ENCODE data around the gene GRIK4. TPM values are rescaled to one million over a fixed set of nuclear protein-coding genes. Genes with fewer than 3 reads are reported as not detected.

GRIK4 gene
- total RNA-seq, 2 experiments from 2014 or later = not detected

DNA sequence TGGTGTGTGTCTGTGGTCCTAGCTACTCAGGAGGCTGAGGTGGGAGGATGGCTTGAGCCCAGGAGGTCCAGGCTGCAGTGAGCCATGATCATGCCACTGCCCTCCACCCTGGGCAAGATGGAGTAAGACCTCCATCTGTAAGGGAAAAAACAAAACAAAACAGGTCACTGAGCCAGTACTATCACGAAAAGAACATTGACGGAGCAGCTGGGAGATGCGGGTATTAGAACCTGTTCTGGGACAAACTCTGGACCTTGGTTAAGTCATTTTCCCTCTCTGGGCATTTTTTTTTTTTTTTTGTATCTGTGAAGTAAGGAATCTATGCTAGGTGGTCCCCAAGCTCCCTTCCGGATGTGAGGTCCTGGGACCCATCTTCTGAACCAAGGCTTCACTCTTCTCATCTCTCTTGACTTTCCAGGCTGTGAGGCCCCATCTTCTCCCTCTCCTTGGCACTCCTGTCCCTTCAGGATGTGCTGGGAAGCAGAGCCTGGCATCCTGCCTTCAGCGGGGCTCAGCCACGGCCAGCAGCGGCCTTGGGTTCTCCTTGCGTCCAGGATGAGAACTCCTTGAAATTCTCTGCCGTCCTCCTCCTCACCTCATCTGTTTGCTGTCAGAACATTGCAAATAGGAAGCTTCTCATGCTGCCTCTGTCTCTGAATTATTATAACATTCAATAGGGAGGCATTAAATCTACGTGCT is 130.8 kb downstream of the GRIK4 start:
- Mint-ChIP-seq H3K4me3 (no peak overlapping the region), H3K9me3 (ENCODE audit: low read depth) (no peaks in the 10 kb centered on the region), H3K27ac (no peak overlapping the region), H3K36me3 (ENCODE audit: low read depth) (no peaks in the 10 kb centered on the region), H3K27me3 (peaks cover 16% of the 10 kb centered on the region), H3K4me1 (no peaks in the 10 kb centered on the region)
- intact Hi-C loops (cut with DNase I, micrococcal nuclease) = no loop called here
- no peak for ATAC-seq
- POLR2A ChIA-PET = no interaction called here
- CTCF ChIA-PET = interaction anchor here (1.0 to 1.4 kb wide), 2 partner anchors 11 to 43 kb away, joined by 3 read pairs; no protein-coding TSS in a partner anchor
- DNase-seq = no peak

DNA sequence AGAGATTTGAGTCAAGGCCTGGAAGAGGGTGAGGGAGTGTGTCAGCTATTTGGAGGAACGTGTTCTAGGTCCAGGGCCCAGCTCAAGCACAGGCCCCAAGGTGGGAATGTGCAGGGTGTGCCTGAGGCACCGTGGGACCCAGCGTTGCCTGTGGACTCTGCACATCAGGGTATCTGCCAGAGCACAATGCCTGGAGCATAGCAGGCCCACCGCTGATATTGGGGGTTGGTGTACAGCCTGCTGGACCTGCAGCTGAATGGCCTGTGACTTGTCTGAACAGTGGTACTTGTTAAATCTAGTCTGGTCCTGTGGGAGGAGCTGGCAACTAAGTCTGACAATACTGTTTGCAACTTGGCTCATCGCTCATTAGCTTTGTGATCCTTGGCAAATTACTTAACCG is 131.7 kb downstream of the GRIK4 start:
- Mint-ChIP-seq H3K27me3 (peaks cover 16% of the 10 kb centered on the region), H3K4me3 (no peak overlapping the region), H3K27ac (no peak overlapping the region), H3K4me1 (no peaks in the 10 kb centered on the region), H3K9me3 (ENCODE audit: low read depth) (no peaks in the 10 kb centered on the region), H3K36me3 (ENCODE audit: low read depth) (no peaks in the 10 kb centered on the region)
- ATAC-seq (no peak), DNase-seq (no peak)
- CTCF ChIA-PET = interaction anchor here (1.0 to 1.4 kb wide), 2 partner anchors 12 to 42 kb away, joined by 3 read pairs; no protein-coding TSS in a partner anchor
- POLR2A ChIA-PET = no interaction called here
- intact Hi-C loops (cut with DNase I, micrococcal nuclease) = no loop called here

DNA sequence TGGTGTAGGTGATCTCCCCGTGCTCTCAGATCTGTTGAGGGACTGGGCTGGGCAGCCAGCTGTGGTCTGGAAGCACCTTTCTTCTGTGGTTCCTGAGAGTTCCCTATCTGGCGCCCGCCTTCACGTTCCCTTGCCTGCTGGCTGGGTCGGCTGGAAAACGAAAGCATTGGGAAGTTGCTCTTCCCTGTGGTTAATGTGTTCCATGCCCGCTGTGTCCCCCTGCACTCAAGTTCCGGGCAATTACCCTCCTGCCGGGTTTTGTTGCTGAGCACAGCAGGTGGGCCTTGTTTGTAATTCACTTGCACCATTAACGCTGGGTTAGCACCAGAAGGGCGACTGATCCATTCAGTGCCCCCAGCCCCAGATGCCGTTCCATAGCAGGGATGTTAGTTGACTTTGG is 134.1 kb downstream of the GRIK4 start:
- Mint-ChIP-seq H3K4me1 (no peaks in the 10 kb centered on the region), H3K4me3 (no peak overlapping the region), H3K27me3 (peaks cover 17% of the 10 kb centered on the region), H3K27ac (no peak overlapping the region), H3K9me3 (ENCODE audit: low read depth) (no peaks in the 10 kb centered on the region), H3K36me3 (ENCODE audit: low read depth) (no peaks in the 10 kb centered on the region)
- intact Hi-C loops (cut with DNase I, micrococcal nuclease) = no loop called here
- POLR2A ChIA-PET = no interaction called here
- CTCF ChIA-PET = no interaction called here
- ATAC-seq = no peak
- no peak for DNase-seq

DNA sequence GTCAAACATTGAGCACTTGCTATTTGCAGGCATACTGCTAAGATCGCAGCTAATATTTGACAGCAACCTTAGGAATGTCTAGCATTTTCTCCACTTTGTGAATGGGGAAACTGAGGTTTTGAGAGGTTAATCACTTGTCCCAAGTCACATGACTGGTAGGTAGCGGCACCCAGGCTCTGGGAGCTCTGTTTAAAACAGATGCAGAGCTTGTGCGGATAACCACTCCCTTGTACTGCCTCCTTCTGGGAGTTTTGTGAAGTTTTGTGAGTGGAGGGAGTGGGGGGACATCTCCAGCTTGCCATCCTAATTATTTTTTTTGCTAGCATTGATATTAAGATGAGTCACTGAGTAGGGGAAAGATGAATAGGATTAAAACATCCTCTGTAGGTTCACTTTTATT is 134.7 kb downstream of the GRIK4 start:
- no peaks in the 10 kb centered on the region for H3K4me1 Mint-ChIP-seq
- ChIA-PET POLR2A (no interaction called here), CTCF (no interaction called here)
- H3K9me3 Mint-ChIP-seq (ENCODE audit: low read depth) = no peaks in the 10 kb centered on the region
- no peak overlapping the region for H3K4me3 Mint-ChIP-seq
- H3K36me3 Mint-ChIP-seq (ENCODE audit: low read depth) = no peaks in the 10 kb centered on the region
- no peak overlapping the region for H3K27ac Mint-ChIP-seq
- intact Hi-C loops (cut with DNase I, micrococcal nuclease) = no loop called here
- ATAC-seq (no peak), DNase-seq (no peak)
- peaks cover 19% of the 10 kb centered on the region for H3K27me3 Mint-ChIP-seq

DNA sequence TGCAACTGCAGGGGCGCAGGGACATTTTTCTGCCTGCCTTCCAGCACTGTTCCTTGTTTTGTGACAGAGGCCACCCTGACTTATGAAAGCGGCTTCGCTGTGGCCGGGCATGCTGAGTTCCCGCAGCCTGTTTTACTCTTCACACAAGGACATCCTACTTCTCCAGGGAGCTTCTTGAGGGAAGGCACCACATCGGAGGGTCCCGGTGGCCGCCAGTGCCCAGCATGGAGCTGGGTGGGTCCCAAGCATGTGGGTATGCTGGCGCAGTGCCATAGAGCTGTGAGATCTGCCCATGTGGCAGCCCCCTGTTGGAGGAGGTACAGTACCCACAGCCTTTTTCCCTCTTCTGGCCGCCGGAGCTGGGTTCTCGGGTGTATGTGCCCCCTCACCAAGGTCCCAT is 136.1 kb downstream of the GRIK4 start:
- Mint-ChIP-seq H3K36me3 (ENCODE audit: low read depth) (no peaks in the 10 kb centered on the region), H3K9me3 (ENCODE audit: low read depth) (no peaks in the 10 kb centered on the region), H3K4me1 (no peaks in the 10 kb centered on the region), H3K4me3 (no peak overlapping the region), H3K27me3 (peaks cover 12% of the 10 kb centered on the region), H3K27ac (no peak overlapping the region)
- ChIA-PET CTCF (no interaction called here), POLR2A (no interaction called here)
- ATAC-seq (no peak), DNase-seq (no peak)
- intact Hi-C loops (cut with DNase I, micrococcal nuclease) = no loop called here

DNA sequence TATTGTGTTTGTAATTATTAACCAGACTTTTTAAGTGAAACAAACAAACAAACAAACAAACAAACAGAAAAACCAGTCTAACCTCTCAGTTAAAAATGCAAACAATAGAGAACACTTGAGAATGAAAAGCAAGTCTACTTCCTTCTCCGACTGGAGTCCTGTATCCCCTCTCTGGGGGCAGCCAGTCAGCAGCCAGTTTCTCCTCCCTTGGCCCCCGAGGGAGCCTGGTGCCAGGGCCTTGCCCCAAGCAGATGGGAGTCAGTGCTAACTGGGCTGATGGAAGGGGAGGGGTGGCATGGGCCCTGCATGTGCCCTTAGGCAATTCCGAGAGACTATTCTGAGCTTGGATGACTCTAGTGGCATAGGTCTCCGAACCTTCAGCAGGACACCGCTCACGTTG is 137.2 kb downstream of the GRIK4 start:
- intact Hi-C loops (cut with DNase I, micrococcal nuclease) = no loop called here
- no peaks in the 10 kb centered on the region for H3K9me3 Mint-ChIP-seq (ENCODE audit: low read depth)
- no peaks in the 10 kb centered on the region for H3K36me3 Mint-ChIP-seq (ENCODE audit: low read depth)
- DNase-seq = no peak
- no peak overlapping the region for H3K27ac Mint-ChIP-seq
- ChIA-PET POLR2A (no interaction called here), CTCF (no interaction called here)
- H3K4me1 Mint-ChIP-seq = no peaks in the 10 kb centered on the region
- H3K27me3 Mint-ChIP-seq = peaks cover 12% of the 10 kb centered on the region
- ATAC-seq = no peak
- no peak overlapping the region for H3K4me3 Mint-ChIP-seq

DNA sequence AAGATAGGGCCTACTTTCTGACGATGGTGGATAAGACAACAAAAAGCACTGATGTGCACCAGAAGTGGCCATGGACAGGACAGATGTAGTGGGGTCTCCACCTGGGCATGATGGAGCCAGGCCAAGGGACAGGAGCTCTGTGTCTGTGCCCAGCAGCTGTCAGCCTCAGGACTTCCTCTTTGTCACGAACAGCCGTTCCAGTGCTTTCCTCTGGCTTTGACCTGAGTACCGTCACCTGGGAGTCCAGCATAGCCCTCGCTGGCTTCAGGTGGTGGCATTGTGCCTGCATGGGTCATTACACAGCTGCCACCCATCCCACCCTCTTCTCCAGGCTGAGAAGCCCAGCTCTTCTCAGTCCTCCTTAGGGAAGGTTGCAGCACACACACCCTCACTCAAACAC is 137.8 kb downstream of the GRIK4 start:
- Mint-ChIP-seq H3K4me3 (no peak overlapping the region), H3K4me1 (no peaks in the 10 kb centered on the region), H3K27ac (no peak overlapping the region), H3K27me3 (peaks cover 12% of the 10 kb centered on the region), H3K36me3 (ENCODE audit: low read depth) (no peaks in the 10 kb centered on the region), H3K9me3 (ENCODE audit: low read depth) (no peaks in the 10 kb centered on the region)
- intact Hi-C loops (cut with DNase I, micrococcal nuclease) = no loop called here
- DNase-seq (no peak), ATAC-seq (no peak)
- POLR2A ChIA-PET = interaction anchor here (0.6 to 0.7 kb wide), 2 partner anchors 15 to 36 kb away, joined by 3 read pairs; no protein-coding TSS in a partner anchor
- CTCF ChIA-PET = no interaction called here

DNA sequence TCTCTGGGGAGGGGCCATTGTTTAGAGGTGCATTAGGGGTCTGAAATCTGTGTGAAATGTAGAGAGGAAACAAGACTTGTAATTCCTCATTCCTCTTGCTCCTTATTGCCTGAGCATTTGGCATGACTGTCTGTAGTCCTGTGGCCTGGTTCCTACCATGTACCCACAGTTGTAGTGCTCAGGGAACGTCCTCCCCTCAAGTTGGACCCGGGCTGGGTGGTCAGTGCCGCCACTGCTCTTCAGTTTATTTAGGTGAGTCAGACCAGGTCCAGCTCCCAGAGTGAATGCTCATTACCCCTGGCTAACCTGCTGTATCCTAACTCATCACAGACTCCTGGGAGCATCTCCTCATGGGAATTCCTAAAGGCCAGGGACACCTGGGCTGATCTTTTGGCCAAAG is 139.8 kb downstream of the GRIK4 start:
- intact Hi-C loops (cut with DNase I, micrococcal nuclease) = no loop called here
- no peak for ATAC-seq
- POLR2A ChIA-PET = no interaction called here
- no peak overlapping the region for H3K27ac Mint-ChIP-seq
- no peaks in the 10 kb centered on the region for H3K4me1 Mint-ChIP-seq
- H3K27me3 Mint-ChIP-seq = peaks cover 12% of the 10 kb centered on the region
- CTCF ChIA-PET = no interaction called here
- no peaks in the 10 kb centered on the region for H3K36me3 Mint-ChIP-seq (ENCODE audit: low read depth)
- no peak for DNase-seq
- H3K9me3 Mint-ChIP-seq (ENCODE audit: low read depth) = no peaks in the 10 kb centered on the region
- no peak overlapping the region for H3K4me3 Mint-ChIP-seq

DNA sequence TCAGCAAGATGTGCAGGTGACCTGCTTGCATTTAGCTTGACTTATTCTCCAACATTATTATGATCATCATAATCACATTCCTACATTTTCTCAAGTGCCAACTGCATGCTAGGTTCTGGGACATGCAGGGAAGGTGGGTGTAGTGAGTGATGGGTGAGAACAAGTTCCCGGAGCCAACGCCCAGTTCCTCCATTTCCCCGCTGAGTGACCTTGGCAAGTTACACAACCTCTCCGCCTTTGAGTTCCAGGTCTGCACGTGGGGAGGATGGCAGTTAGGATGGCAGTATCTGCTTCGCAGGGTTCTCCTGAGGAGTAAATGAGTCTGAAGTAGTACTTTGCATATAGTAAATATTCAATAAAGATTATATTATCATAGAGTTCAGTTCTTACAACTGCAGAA is 140.3 kb downstream of the GRIK4 start:
- intact Hi-C loops (cut with DNase I, micrococcal nuclease) = no loop called here
- H3K4me1 Mint-ChIP-seq = no peaks in the 10 kb centered on the region
- no peaks in the 10 kb centered on the region for H3K9me3 Mint-ChIP-seq (ENCODE audit: low read depth)
- ChIA-PET CTCF (no interaction called here), POLR2A (no interaction called here)
- ATAC-seq (no peak), DNase-seq (no peak)
- no peak overlapping the region for H3K4me3 Mint-ChIP-seq
- no peak overlapping the region for H3K27ac Mint-ChIP-seq
- H3K36me3 Mint-ChIP-seq (ENCODE audit: low read depth) = no peaks in the 10 kb centered on the region
- H3K27me3 Mint-ChIP-seq = peaks cover 9% of the 10 kb centered on the region

DNA sequence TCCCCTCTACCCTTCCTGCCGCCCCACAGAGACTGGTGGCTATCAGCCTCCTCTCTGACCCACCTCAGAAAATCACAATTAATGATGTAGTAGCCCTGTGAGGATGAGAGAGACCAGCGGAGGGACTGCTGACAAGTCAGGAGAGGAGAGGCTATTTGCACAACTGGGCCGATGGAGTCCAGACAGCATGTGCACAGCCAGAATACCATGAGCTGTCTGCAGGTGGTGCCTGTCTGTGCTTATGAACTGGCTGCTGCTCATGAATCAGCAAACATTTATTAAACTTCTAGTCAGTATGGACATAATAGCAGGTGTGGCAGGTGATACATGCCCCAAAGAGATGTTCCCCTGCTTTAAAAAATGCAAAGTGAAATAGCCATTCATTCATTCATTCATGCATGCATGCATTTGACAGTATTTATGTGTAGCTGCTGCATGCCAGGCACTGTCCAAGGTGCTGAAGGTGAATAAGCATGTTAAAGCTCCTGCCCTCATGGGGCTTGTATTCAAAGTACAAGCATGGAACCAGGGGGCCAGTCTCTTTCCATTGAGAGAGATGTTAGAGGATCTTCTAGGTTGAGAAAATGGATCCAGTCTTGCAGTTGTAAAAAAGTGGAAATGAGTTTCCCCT is 141.3 kb downstream of the GRIK4 start:
- Mint-ChIP-seq H3K27me3 (peaks cover 9% of the 10 kb centered on the region), H3K4me3 (no peak overlapping the region), H3K9me3 (ENCODE audit: low read depth) (no peaks in the 10 kb centered on the region), H3K4me1 (no peaks in the 10 kb centered on the region), H3K27ac (no peak overlapping the region), H3K36me3 (ENCODE audit: low read depth) (no peaks in the 10 kb centered on the region)
- no peak for ATAC-seq
- ChIA-PET CTCF (interaction anchor here (0.6 kb wide), 1 partner anchor 11 kb away, joined by 3 read pairs; no protein-coding TSS in a partner anchor), POLR2A (interaction anchor here (0.7 kb wide), 1 partner anchor 104 kb away, joined by 3 read pairs; no protein-coding TSS in a partner anchor)
- DNase-seq = peak; percentile 23
- intact Hi-C loops (cut with DNase I, micrococcal nuclease) = no loop called here

DNA sequence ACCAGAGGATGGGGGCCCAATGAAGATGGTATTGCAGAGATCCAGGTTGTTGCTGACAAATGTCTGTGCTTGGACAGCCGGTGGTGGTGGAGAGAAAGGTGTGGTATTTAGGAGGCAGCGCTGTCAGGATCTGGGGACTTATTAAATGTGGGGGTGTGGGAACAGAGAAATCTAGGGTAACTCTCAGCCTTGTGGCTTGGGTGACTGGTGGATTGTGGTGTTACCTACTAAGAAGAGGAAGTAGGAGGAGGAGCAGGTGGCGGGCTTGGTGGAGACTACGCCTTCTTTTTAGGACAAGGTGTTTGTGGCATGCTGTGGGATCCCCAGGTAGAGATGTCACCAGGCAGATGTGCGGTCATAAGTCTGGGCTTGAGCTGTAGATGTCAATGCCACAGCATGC is 144.0 kb downstream of the GRIK4 start:
- Mint-ChIP-seq H3K27ac (no peak overlapping the region), H3K4me1 (no peaks in the 10 kb centered on the region), H3K4me3 (no peak overlapping the region), H3K9me3 (ENCODE audit: low read depth) (no peaks in the 10 kb centered on the region), H3K36me3 (ENCODE audit: low read depth) (no peaks in the 10 kb centered on the region), H3K27me3 (peaks cover 11% of the 10 kb centered on the region)
- no peak for DNase-seq
- POLR2A ChIA-PET = no interaction called here
- CTCF ChIA-PET = no interaction called here
- intact Hi-C loops (cut with DNase I, micrococcal nuclease) = no loop called here
- no peak for ATAC-seq

DNA sequence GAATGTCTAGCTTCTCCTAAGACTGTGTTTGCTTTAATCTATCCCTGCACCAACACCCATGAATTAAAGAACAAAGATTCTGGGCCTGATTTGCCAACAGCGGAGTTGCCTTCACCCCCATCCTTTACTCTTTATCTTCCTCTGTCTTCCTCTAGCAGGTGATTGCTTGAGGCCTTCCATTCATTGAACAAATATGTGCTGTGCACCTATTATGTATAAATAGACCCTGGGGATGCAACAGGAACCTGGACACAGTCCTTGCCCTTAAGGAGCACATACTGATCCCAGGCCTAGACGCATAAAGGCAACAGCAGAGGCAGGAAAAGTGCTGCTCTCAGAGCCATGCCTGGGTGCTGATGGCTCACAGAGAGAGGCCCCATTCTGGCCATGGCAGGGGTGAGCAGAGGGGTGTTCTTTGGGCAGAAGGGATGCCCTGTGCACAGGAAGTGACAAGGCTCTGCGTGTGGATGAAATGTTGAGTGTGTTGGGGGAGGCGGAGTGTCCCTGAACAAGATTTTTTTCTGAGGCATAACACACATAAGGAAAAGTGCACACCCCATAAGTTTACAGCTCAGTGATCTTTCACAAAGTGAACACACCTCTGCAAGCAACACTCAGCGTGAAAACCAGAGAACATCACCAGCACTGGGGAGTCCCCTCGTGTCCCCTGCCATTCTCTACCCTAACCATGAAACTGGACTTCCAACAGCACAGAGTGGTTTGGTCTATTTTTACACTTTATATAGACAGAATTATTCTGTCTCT is 145.9 kb downstream of the GRIK4 start:
- no peaks in the 10 kb centered on the region for H3K4me1 Mint-ChIP-seq
- no peak overlapping the region for H3K4me3 Mint-ChIP-seq
- no peaks in the 10 kb centered on the region for H3K36me3 Mint-ChIP-seq (ENCODE audit: low read depth)
- DNase-seq (no peak), ATAC-seq (no peak)
- ChIA-PET POLR2A (no interaction called here), CTCF (no interaction called here)
- intact Hi-C loops (cut with DNase I, micrococcal nuclease) = no loop called here
- peaks cover 15% of the 10 kb centered on the region for H3K27me3 Mint-ChIP-seq
- H3K27ac Mint-ChIP-seq = no peak overlapping the region
- H3K9me3 Mint-ChIP-seq (ENCODE audit: low read depth) = no peaks in the 10 kb centered on the region

All from activated CD4-positive, alpha-beta T cell treated with anti-CD3 and anti-CD28 coated beads for 36 hours (primary cell).